SIG-M5 (cell line): Measurements from ENCODE around the gene SUCNR1.
"Not testable (repeated sequence)": the region's sequence is repeated elsewhere in the genome, so short reads cannot be mapped to it uniquely, and the experiment has no call there.

Experiments
- DNase-seq: peaks from one replicate; lab custom pipeline; 2025; lab: John Stamatoyannopoulos, UW

The SUCNR1 gene, protein sequence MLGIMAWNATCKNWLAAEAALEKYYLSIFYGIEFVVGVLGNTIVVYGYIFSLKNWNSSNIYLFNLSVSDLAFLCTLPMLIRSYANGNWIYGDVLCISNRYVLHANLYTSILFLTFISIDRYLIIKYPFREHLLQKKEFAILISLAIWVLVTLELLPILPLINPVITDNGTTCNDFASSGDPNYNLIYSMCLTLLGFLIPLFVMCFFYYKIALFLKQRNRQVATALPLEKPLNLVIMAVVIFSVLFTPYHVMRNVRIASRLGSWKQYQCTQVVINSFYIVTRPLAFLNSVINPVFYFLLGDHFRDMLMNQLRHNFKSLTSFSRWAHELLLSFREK

DNA sequence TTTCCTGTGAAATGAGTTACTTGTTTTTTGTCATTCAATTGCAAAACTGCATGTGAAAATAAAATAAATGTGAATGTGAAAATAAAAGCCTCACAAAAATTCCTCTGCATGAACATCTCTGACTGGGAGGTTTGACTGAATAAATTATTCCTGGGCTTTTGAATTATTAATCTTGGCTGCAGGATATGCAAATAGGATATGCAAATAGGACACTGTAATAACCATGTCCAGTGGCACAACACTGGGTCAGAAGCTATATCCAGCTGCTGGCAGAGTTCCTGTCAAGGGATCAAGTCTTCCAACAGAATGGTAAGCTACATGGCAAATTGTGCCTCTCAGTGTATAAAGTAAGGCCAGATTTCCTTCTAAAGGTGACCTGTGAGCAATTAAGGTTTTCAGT, at the start of gene SUCNR1:
Gene SUCNR1, plus strand, starts transcription at position 246 of the 400 bp plus-strand sequence. CDS start 6,250 bp downstream, outside the sequence.
- no peak for DNase-seq

DNA sequence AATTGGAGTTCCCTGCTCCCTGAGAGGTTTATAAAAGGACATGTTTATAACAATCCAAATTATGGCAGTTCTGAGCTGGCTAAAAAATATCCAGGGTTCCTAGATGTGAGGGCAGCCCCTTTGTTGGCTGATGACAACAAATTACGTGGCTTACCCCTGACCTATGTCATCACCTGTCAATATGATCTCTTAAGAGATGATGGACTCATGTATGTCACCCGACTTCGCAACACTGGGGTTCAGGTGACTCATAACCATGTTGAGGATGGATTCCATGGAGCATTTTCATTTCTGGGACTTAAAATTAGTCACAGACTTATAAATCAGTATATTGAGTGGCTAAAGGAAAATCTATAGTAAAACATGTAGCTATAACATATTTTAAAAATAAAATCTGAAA, 45.6 kb upstream of the SUCNR1 start:
- no peak for DNase-seq

DNA sequence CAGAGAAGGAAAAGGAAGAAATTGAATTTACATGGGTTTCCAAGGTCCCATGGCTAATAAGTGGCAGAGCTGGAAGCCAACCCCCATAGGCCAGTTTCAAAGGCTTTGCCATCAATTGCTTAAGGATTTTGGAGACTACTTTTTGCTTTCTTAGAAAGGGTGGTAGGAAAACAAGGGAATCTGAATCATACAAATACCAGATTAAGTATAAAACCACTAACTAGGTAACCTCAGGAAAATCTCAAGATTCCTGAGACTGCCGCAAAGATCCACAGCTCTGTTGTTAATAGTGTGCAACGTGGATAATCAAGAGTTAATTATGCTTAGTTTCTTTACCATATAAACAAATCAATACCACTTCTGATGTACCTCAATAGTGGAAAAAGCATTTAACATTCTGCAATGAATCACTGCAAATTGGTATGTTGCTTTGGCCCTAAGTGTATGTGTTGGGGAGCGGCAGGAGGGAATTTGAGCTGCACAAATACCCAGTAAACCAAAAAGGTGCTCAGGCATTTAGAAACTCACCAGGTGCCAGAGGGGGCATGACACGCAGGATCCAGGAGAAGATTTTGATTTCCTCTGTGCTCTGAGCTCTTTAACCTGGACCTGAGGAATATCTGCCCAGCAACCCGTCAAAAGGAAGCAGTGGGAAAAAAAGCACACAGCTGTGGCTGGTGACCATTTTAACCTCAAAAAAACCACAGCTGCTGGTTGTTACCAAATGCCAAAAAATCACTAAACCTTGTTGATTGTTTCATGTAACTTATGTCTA, 37.5 kb upstream of the SUCNR1 start:
- no peak for DNase-seq

DNA sequence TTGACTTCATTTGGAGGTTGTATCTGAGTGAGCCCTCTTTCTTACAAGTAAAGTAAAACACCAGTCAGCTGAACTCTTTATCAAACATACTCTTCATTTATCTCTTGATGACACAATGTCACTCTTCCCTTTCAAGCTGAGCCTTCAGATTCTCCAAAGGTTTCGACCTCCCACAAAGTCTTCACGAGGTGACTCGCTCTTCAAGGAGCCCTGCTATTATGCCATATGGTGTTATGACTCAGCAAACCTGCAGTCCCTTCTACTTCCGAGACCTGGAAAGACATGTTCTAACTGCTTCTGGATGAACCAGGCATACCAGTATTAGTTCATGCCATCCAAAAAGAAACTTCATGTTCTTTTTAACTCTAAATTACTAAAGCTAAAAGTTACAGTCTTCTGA, 36.4 kb upstream of the SUCNR1 start:
- DNase-seq = no peak

DNA sequence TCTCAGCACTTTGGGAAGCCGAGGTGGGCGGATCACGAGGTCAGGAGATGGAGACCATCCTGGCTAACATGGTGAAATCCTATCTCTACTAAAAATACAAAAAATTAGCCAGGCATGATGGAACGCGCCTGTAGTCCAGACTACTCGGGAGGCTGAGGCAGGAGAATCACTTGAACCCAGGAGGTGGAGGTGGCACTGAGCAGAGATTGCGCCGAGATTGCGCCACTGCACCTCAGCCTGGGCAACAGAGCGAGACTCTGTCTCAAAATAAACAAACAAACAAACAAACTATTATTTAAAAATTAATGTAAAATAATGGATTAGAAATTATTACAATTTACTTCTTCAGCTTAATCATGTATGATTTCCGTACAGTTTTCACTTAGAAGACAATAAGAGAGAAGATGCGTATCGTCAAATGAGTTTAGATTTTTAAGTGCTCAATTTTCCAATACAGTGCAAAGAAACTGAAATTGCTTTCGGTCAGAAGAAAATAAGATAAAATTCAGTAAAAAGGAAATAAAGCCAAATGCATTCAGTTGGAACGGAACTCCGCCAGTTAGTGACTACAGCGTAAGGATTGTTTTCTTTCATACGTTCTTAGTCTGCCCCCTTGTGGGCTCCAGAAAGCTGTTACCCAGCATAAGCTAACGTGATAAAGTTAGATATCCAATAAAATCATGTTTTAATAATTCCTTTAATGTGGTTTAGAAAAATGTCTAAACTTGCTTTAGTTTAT, 34.7 kb upstream of the SUCNR1 start:
- no peak for DNase-seq

DNA sequence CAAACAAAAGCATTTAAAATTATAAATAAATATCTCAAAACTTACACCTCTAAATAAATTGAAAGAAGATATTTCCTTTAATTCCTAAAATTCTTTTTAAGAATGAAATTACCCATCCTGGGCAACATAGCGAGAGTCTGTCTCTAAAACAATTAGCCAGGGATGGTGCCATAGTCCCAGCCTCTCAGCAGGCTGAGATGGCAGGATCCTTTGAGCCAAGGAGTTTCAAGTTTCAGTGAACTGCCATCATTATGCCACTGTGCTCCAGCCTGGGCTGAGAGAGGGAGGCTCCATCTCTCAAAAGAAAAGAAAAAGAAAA, 34.2 kb upstream of the SUCNR1 start:
- DNase-seq = no peak

DNA sequence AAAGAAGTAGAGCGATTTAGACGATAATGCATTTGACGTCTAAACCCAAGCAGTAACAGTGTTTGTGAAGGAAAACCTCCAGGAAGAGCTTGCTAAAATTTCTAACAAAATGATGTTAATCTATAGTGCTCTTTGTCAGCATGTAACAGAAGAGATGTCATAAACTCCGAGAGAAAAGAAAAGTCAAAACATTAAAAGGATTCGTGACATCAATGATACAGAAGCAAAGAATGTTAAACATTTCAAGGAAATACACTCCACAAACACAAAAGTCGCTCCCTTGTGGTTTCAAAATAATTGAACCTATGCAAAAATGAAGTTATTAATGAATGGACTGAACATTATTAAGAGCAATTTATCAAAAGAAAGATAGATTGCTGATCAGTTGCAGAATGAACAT, 31.6 kb upstream of the SUCNR1 start:
- no peak for DNase-seq

DNA sequence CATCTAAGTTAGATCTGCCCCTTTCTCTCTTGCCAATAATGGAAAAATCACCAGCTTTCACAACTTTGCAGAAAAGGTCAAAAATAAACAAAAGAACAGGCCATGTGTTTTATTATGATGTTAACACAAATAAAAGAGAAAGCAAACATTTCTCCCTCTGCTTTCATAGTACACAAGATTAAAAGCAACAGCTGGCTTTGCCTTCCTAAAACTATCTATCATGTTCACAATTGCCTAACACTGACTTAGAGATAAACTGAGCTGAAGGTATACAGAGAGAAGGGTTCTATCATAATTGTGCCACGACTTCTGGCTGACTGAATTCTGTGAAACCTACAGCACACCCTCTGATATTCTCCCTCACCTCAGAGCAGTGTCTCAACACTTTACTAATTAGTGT, 30.2 kb upstream of the SUCNR1 start:
- no peak for DNase-seq

DNA sequence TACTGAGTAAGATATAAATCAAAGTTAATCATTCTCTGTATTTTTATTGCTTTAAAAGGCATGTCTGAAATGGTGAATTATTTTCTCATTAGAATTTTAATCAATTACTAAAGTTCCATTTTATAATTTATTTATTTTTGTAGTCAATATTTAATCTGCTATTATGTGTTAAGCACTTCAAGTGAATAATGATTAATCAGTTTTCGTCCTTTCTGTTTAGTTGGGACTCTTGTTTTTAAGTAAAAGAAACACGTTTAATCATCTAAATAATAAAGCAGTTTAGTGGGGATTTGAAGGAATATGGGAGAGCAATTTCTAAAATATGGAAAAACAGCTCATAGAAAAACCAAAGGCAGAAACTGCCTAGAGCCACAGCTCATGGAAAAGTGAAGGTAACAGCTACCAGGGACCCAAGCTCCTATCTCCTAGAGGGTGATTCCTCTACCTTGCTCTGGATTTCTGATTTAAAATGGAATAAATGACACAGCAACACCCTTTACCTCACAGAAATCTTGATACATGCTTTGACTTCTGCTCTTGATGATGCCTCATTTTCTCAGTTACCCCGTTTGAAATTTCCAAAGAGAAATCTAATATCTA, 28.0 kb upstream of the SUCNR1 start:
- no peak for DNase-seq

DNA sequence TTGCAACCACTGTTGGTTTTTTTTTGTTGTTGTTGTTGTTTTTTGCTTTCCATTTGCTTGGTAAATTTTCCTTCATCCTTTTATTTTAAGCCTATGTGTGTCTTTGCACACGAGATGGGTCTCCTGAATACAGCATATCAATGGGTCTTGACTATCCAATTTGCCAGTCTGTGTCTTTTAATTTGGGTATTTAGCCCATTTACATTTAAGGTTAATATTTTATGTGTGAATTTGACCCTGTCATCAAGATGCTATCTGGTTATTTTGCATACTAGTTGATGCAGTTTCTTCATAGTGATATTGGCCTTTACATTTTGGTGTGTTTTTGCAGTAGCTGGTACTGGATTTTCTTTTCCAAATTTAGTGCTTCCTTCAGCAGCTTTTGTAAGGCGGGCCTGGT, 23.4 kb upstream of the SUCNR1 start:
- DNase-seq = not testable (repeated sequence)

DNA sequence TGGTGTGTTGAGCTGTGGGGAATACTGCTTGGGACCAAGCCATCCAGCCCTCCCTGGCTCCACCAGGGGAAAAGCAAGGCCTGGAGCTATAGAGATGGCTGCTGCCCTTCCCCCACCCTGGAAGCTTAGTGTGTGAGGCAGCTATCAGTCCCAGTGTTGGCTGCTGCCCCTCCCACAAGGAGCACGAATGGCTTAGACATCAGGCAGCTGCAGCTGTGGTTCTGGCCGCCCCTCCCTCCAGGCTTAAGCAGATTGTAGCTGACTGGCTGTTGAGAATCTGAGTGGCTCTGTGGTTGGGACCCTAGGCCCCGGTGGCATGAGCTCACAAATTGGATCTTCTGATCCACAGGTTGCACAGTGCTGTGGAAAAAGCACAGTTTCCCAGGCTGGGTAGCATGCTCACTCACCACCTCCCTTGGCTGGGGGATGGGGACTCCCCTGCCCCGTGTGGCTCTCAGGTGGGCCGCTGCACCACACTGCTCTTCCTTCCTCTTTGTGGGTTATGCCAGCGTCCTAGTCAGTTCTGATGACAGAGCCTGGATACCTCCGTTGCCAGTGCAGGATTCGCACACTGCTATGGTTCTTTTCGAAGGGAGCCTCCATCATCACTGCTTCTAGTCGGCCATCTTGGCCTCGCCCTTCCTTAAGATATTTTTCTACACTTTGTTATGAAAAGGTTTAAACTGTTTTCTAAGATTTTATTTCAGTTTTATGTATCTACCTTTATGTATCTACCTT, 21.2 kb upstream of the SUCNR1 start:
- no peak for DNase-seq

DNA sequence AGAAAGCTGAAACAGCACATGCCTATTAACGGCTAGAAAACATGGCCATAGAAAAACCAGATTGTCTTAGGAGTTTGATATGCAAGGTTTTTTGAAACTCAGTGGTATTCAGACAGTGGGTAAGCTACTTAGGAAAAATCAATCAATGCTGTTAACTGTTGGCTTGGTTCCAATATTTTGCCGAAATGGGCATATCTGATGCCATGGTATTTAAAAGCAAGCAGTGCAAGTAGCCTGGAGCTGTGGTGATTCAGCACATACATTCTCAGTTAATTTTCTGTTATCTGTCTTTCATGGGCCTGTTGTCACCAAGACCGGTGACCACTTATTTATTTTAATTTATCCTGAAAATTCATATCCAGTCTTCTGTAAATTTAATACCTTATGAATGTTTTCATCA, 17.3 kb upstream of the SUCNR1 start:
- no peak for DNase-seq

DNA sequence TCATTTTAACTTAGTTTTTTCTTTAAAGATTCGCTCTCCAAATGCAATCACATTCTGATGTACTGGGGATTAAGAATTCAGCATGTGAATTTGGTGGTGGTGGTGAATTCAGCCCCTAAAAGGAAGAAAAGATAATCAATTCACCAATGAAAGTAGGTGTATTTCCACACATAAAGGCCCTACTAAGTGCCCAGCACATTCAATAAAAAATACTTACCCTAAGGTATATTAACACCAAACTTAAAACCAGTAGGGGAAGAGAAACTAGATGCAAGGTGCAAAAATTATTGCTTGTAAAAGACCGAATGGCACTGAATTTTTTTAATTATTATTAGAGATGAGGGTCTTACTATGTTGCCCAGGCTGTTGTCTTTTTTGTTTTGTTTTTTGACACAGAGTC, 16.8 kb upstream of the SUCNR1 start:
- no peak for DNase-seq

DNA sequence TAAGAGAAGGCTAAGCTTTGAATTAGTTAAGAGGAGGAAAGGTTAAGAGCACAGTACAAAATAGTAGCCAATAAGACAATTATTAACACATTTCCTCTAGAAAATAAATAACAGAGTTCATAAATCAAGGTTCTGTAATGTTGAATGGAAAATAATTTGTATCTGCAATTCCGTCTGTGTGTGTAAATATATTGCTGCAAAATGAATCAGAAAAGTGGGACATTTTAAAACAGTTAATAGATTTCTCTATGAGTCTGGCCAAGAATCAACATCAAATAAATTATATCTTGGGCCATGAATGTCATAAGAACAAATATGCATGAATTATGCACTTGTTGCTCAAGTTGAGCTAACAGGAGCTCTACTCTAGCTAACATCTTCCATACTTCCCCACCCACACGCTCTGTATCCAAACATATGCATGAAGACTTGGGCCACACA, 14.2 kb upstream of the SUCNR1 start:
- DNase-seq = no peak

DNA sequence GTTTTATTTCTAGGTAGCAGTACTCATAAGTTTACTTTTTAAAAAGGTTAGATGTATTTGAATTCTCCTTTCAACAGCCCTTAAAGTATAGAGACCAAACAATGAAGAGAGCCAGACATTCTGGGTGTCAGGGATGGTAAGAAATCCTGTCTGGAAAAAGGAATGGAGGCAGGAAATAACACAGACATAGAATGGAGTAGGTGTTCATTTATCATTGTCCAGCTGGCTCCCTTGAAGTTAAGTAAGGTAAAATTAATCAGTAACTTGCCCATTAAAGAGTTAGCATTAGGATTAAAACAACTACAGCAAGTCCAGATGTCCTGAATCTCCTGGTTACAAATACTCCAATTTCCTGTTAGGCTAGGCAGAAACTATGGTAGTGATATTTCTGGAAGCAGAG, 13.5 kb upstream of the SUCNR1 start:
- no peak for DNase-seq

DNA sequence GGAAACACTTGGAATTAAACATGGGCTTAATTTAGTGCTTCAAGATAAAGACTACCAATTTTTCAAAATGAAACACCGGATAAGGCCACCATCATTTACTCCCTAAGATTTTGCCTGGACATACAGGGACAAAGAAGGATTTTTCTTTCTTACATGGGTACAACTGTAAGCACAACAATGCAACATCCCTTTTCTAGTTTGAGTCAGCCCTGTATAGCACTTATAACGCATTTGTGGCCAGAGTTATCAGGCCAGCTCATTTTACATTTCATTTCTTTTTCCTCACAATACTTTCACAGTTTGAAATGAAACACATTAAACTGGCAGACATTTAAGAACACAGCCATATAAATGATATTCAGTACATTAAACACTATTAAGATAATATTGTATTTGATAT, 9.8 kb upstream of the SUCNR1 start:
- no peak for DNase-seq

DNA sequence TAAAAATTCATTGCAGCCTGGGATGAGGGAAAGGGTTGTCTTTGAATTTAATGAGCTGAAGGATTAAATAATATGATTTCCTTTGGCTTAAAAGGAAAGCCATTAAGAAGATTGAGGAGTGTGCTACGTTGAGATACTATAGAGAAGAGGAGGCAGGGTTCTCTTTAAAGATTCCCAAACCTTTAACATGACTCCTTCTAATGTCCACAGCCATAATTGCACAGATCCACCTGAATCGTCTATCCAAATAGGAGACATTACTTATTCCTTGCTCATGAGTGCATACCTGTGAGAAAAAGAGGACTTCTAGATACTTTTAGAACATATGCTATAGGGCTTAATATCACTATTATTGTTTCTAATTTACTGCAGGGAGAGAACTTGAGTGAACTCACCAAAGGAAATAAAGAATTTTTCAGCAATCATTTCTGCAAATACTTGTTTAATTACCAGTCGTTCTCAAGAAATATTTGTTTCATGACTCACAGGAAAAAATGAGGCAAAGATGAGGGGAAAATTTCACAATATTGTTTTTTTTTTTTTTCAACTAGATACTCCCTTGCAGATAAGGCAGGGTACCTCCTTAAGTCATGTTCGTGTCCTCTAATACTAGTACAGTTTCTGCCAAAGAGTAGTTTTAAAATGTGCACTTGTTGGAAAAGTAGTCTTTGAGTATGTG, 8.9 kb upstream of the SUCNR1 start:
- DNase-seq = no peak

DNA sequence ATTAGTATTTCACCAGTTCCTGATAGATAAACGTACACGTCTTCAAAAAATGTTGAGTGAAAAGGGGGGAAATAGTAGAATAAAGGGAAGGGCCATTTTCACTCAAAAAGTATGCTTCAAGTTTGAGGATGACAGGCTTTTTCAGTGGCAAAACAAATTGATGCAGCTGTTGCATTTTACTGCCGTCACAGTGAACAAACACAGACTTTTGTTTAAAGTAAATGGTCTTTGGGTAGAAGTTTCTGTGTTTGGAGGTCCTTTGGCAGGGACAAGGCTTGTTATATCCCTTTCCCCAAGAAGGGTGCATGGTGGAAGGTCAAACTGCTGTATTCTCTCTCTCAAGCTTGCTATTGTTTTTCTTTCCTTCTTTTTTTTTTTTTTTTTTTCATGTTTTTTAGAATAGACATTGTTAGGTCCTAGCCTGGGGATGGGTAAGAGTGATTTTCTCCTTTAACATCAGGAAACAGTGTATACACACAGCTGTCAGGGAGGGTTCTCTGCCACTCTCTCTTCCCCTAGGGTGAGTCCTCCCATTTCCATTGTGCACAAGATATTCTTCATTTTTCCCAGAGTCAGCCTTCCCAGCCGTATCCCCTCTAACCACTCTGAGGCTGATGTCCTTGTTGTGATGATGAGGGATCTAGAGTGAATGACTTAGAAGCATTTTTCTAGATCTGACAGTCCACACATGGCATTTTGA, 6.6 kb upstream of the SUCNR1 start:
- no peak for DNase-seq

DNA sequence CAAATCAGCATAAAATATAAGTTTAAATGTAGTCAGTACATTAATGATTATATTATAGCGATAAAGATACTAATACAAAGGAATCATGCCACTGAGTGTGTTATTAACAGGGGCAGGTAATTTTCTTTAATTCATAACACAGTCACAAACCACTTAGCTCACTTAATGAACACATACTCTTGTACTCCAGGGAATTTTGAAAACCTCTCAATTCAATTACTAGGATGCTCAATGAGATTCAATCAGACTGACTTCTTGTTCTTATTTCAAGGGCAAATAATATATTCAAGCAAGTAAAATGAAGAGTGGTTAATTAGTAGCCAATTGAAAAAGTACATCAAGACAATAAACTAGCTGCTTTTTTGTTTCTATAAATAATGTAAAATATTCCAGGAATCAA, 5.8 kb upstream of the SUCNR1 start:
- no peak for DNase-seq

DNA sequence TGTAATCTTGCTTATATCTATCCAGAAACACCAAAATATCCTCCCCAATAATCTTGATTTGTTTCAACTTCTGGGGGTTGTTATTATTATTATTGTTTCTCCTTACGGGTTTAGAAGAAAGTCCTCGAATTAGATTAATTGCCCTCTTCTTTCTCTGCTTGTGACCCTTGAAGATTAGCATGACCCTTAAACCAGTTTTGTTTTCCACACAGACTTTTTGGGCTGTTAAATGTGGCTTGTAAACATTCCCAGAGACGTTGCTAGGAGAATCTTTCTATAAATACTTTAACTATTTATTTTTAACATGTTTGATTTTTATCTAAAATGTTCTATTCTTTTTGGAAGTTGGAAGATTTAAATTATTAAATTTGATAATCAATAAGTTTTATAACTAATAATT, 4.3 kb upstream of the SUCNR1 start:
- DNase-seq = no peak
